Keratinocyte (primary cell): ENCODE measurements around the gene CCNYL1.

ENCODE experiments used
- CTCF ChIP-seq, 3 experiments: IDR thresholded peaks in 1 of 3; conservative IDR thresholded peaks in 1 of 3; optimal IDR thresholded peaks in 1 of 3; 2 replicates in 2 of 3; 3 replicates in 1 of 3; pipeline versions ENCODE3 to v1.5.1; 2011; ENCODE audit warnings: low read length in 3 of 3, mild to moderate bottlenecking in 3 of 3, moderate library complexity in 2 of 3, control low read depth in 1 of 3, inconsistent platforms in 1 of 3; ENCODE audit not compliant: insufficient read depth in 2 of 3; ENCODE audit errors: extremely low read depth in 1 of 3
- EZH2 ChIP-seq: IDR thresholded peaks from one replicate; pipeline ENCODE4 v1.6.1; 2012; ENCODE audit warnings: inconsistent platforms, mild to moderate bottlenecking, low read length, moderate library complexity

DNA sequence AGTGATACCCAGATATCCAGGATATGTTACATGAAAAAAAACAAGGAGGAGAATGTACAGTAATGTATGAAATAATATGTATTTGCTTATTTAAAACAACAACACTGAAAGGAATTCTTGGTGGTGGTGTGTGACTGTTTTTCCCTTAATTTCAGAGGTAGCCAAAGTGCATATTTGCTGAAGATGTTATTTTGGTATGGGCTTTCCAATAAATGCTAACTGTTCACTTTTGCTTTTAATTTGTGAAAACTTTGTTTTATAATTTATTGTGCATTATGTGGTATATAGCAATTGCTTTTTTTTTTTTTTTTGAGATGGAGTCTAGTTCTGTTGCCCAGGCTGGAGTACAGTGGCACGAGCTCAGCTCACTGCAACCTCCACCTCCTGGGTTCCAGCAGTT is 7.6 kb downstream of the CCNYL1 start:
- TF ChIP-seq CTCF (optimal IDR thresholded peaks at IDR 0.05 in 1 of 3, IDR thresholded peaks at IDR 0.05 in 1 of 3, conservative IDR thresholded peaks at IDR 0.05 in 1 of 3; ENCODE audit: extremely low read depth in 1 of 3, insufficient read depth in 2 of 3, low read length in 3 of 3) = no peak
- TF ChIP-seq EZH2 = no peak
